Activated CD4-positive, alpha-beta memory T cell treated with anti-CD3 and anti-CD28 coated beads for 36 hours (primary cell): ENCODE measurements around the gene FOXJ1. TPM values are rescaled to one million over a fixed set of nuclear protein-coding genes. Genes with fewer than 3 reads are reported as not detected.
A peak's percentile ranks its signal among the peaks of the same experiment; 100 is the strongest.

Source experiments
- CTCF ChIA-PET: fragments of 350-600 bp; sonication (Branson Sonifier 250); formaldehyde crosslinking; loops from one replicate; lab custom pipeline; 2021; ENCODE audit warnings: antibody characterized with exemption, inconsistent platforms; lab: Charles Lee
- POLR2A ChIA-PET: fragments of 350-600 bp; sonication (Branson Sonifier 250); formaldehyde crosslinking; loops from one replicate; lab custom pipeline; 2021; ENCODE audit warnings: antibody characterized with exemption; lab: Charles Lee
- DNase-seq: peaks from one replicate; pipeline ENCODE4 v3.0.0-alpha.2; 2020
- H3K27ac Mint-ChIP-seq: one replicate; pipeline ENCODE4 v1.8.0; 2021; ENCODE audit warnings: mixed read lengths
- H3K27me3 Mint-ChIP-seq: one replicate; pipeline ENCODE4 v1.8.0; 2021; ENCODE audit warnings: mixed read lengths
- H3K36me3 Mint-ChIP-seq: one replicate; pipeline ENCODE4 v1.8.0; 2021; ENCODE audit warnings: mixed read lengths
- H3K4me1 Mint-ChIP-seq: one replicate; pipeline ENCODE4 v1.8.0; 2021; ENCODE audit warnings: low read depth, mixed read lengths
- H3K4me3 Mint-ChIP-seq: one replicate; pipeline ENCODE4 v1.8.0; 2021; ENCODE audit warnings: mild to moderate bottlenecking, mixed read lengths
- H3K9me3 Mint-ChIP-seq: one replicate; pipeline ENCODE4 v1.8.0; 2021; ENCODE audit warnings: mixed read lengths
- intact Hi-C: fragments of 100-400 bp; cut with micrococcal nuclease; formaldehyde crosslinking; loops from one replicate; pipeline ENCODE4 v1.15.1; 2023
- total RNA-seq, 2 experiments: library from RNA; stranded (reverse); gene quantifications; one replicate each; pipeline ENCODE4 v1.2.3, GENCODE V29; 2021

FOXJ1 gene
- total RNA-seq, 2 experiments from 2014 or later: 0.22 to 0.29 TPM

- Mint-ChIP-seq H3K36me3 (peaks cover 24% of the 10 kb centered on the region), H3K27me3 (no peaks in the 10 kb centered on the region), H3K4me3 (no peak overlapping the region), H3K4me1 (peaks cover 18% of the 10 kb centered on the region), H3K9me3 (no peaks in the 10 kb centered on the region), H3K27ac (no peak overlapping the region)
- ChIA-PET CTCF (interaction anchor here (1.2 kb wide), 1 partner anchor 84 kb away, joined by 3 read pairs; no protein-coding TSS in a partner anchor), POLR2A (interaction anchor here (0.6 kb wide), 1 partner anchor 188 kb away, joined by 3 read pairs; no protein-coding TSS in a partner anchor)
- no peak for DNase-seq
- intact Hi-C loops: no loop called here
These were observed 43.2 kb downstream of the FOXJ1 start for GRCh38 chr17:76097716-76098295.

GRCh38 chr17:76095943-76096342 is 45.1 kb downstream of the FOXJ1 start:
- POLR2A ChIA-PET: interaction anchor here (1.4 kb wide), 1 partner anchor 11 kb away, joined by 4 read pairs; no protein-coding TSS in a partner anchor
- H3K9me3 Mint-ChIP-seq: no peaks in the 10 kb centered on the region

DNA sequence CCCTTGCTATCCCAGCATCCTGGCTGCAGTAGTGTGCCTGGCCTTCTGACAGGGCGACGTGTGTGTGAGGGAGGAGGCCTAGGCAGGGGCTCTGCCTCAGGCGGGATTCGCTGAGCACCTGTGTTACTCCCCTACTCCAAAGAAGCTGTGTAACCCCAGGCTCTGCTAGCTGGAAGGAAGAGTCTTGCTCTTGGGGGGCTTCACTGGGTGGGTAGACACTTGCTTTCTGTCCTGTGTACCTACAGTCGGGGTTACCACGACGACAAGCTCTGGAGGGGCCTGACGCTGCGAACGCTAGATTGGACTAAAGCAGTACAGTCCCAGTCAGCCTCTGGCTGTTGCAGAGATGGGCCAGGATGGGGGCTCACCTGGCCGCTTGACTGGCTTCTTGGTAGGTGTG is 47.0 kb downstream of the FOXJ1 start:
- H3K9me3 Mint-ChIP-seq: no peaks in the 10 kb centered on the region
- CTCF ChIA-PET: interaction anchor here (1.3 to 1.8 kb wide), 2 partner anchors 80 to 186 kb away, joined by 5 to 6 read pairs; no protein-coding TSS in a partner anchor
- intact Hi-C loops: no loop called here
- H3K4me1 Mint-ChIP-seq: no peaks in the 10 kb centered on the region
- H3K4me3 Mint-ChIP-seq: no peak overlapping the region
- POLR2A ChIA-PET: interaction anchor here (1.2 kb wide), 1 partner anchor 23 kb away, joined by 4 read pairs; no protein-coding TSS in a partner anchor
- DNase-seq: no peak
- peaks cover 27% of the 10 kb centered on the region for H3K36me3 Mint-ChIP-seq
- H3K27ac Mint-ChIP-seq: no peak overlapping the region
- no peaks in the 10 kb centered on the region for H3K27me3 Mint-ChIP-seq

More at GRCh38 chr17:76095943-76096342, 45.1 kb downstream of the FOXJ1 start:
- CTCF ChIA-PET: interaction anchor here (1.2 to 1.6 kb wide), 4 partner anchors 25 to 184 kb away, joined by 3 to 9 read pairs (median 6); no protein-coding TSS in a partner anchor
- Mint-ChIP-seq H3K27me3 (no peaks in the 10 kb centered on the region), H3K4me3 (no peak overlapping the region), H3K36me3 (peaks cover 26% of the 10 kb centered on the region), H3K27ac (no peak overlapping the region), H3K4me1 (peaks cover 3% of the 10 kb centered on the region)
- DNase-seq: no peak
- intact Hi-C loops: no loop called here

GRCh38 chr17:76092526-76093413 is 48.3 kb downstream of the FOXJ1 start:
- no peak for DNase-seq
- Mint-ChIP-seq H3K36me3 (peaks cover 31% of the 10 kb centered on the region), H3K27me3 (no peaks in the 10 kb centered on the region), H3K9me3 (no peaks in the 10 kb centered on the region), H3K27ac (no peak overlapping the region), H3K4me3 (no peak overlapping the region), H3K4me1 (no peaks in the 10 kb centered on the region)
- CTCF ChIA-PET: interaction anchor here (1.0 to 1.8 kb wide), 4 partner anchors 73 to 187 kb away, joined by 3 to 6 read pairs (median 6); no protein-coding TSS in a partner anchor
- intact Hi-C loops: no loop called here
- POLR2A ChIA-PET: no interaction called here

DNA sequence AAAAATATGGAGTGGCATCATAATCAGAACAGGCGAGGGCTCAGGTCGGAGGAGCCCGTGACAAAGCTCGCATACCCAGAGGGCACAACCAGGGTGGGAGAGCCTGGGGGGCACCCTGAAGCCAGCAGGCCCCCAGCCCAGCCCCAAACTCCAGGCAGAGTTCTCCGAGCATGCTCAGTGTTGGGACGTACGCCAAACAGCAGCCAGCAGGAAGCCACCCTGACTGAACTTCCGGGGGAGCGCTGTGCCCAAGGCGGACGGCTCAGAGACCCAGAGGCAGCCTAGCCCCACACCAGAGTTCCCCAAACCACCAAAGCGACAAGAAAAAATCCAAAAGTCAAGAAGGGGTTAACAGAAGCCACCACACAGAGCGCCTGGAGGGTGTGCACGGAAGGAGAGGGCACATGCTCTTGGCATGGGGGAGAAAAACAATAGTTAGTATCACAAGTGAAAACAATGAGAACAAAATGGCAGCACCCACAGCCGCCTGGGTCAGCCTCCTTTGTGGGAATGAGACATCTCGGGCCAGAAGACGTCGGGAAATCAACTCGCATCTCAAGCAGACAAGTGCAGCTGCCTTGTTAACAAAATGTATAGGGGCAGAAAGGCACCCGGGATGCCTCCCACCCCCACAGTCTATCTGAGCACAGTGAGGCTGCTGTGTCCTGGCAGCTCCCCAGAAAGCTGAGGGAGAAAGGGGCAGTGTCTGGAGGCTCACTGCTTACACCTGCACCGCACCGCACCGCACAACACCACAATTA is 49.3 kb downstream of the FOXJ1 start:
- Mint-ChIP-seq H3K27ac (peak overlapping the region; percentile 63), H3K36me3 (peaks cover 26% of the 10 kb centered on the region), H3K9me3 (no peaks in the 10 kb centered on the region), H3K4me1 (no peaks in the 10 kb centered on the region), H3K27me3 (no peaks in the 10 kb centered on the region), H3K4me3 (peak overlapping the region; percentile 41)
- ChIA-PET CTCF (interaction anchor here (1.1 to 1.8 kb wide), 2 partner anchors 78 to 188 kb away, joined by 6 read pairs; no protein-coding TSS in a partner anchor), POLR2A (no interaction called here)
- DNase-seq: no peak
- intact Hi-C loops: no loop called here

GRCh38 chr17:76090517-76091129 is 50.4 kb downstream of the FOXJ1 start:
- intact Hi-C loops: no loop called here
- ChIA-PET POLR2A (no interaction called here), CTCF (interaction anchor here (1.1 kb wide), 1 partner anchor 76 kb away, joined by 6 read pairs; no protein-coding TSS in a partner anchor)
- Mint-ChIP-seq H3K27me3 (no peaks in the 10 kb centered on the region), H3K36me3 (peaks cover 22% of the 10 kb centered on the region), H3K27ac (no peak overlapping the region), H3K4me1 (no peaks in the 10 kb centered on the region), H3K9me3 (no peaks in the 10 kb centered on the region), H3K4me3 (no peak overlapping the region)
- no peak for DNase-seq

GRCh38 chr17:76089680-76090516 is 51.1 kb downstream of the FOXJ1 start:
- Mint-ChIP-seq H3K9me3 (no peaks in the 10 kb centered on the region), H3K27ac (no peak overlapping the region), H3K4me1 (no peaks in the 10 kb centered on the region), H3K36me3 (peaks cover 21% of the 10 kb centered on the region), H3K27me3 (no peaks in the 10 kb centered on the region), H3K4me3 (no peak overlapping the region)
- intact Hi-C loops: no loop called here
- POLR2A ChIA-PET: no interaction called here
- CTCF ChIA-PET: interaction anchor here (2.0 kb wide), 1 partner anchor 190 kb away, joined by 5 read pairs; no protein-coding TSS in a partner anchor
- DNase-seq: no peak

GRCh38 chr17:76088868-76089576 is 52.0 kb downstream of the FOXJ1 start:
- intact Hi-C loops: no loop called here
- Mint-ChIP-seq H3K27ac (no peak overlapping the region), H3K27me3 (no peaks in the 10 kb centered on the region), H3K9me3 (no peaks in the 10 kb centered on the region), H3K4me1 (no peaks in the 10 kb centered on the region), H3K4me3 (no peak overlapping the region), H3K36me3 (peaks cover 20% of the 10 kb centered on the region)
- no peak for DNase-seq
- ChIA-PET POLR2A (no interaction called here), CTCF (interaction anchor here (1.0 to 2.0 kb wide), 2 partner anchors 19 to 191 kb away, joined by 3 to 5 read pairs; no protein-coding TSS in a partner anchor)

DNA sequence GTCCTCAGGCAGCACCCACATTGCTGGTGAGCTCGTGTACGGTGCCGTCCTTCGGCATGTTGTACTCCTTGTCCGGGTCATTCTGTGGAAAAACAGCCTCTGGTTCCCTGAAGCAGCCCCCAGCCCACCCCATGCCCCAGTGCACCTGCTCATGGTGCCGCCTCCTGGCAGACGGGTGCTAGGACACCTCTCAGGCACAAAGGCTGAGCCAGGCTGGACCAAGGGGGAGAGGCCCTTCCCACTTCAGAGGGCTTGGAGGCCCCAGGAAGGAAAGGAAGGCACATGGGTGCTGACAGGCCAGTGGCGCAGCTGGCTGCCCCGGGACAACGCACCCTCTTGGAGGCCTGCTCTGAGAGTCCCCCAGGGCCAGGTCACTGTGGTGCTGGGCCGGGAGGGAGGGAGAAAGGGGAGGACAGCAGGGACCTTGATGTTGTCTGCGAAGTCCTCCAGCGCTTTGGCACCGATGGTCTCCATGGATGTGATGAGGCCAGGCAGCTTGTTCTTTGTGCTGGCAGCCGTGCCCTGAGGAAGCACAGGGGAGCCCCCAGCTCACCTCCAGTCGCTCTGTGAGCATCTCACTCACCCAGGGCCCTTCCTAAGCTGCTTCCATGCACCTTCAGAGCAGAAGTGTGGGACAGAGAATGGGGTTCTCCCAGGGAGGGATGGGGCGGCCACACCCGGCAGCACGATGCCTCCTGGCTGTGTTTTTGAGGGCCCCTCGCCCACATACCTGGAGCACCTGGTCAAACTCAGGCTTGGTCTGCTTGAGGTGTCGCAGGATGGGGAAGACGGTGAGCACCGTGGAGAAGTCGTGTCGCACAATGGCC is 52.8 kb downstream of the FOXJ1 start:
- ChIA-PET CTCF (interaction anchor here (1.0 to 2.0 kb wide), 3 partner anchors 20 to 191 kb away, joined by 3 to 5 read pairs (median 3); no protein-coding TSS in a partner anchor), POLR2A (interaction anchor here (0.8 kb wide), 1 partner anchor 14 kb away, joined by 3 read pairs; no protein-coding TSS in a partner anchor)
- Mint-ChIP-seq H3K4me3 (no peak overlapping the region), H3K27me3 (no peaks in the 10 kb centered on the region), H3K36me3 (peaks cover 20% of the 10 kb centered on the region), H3K4me1 (no peaks in the 10 kb centered on the region), H3K27ac (no peak overlapping the region), H3K9me3 (no peaks in the 10 kb centered on the region)
- intact Hi-C loops: no loop called here
- no peak for DNase-seq
